ENCODE measurements around the gene CCK. TPM values are rescaled to one million over a fixed set of nuclear protein-coding genes. Genes with fewer than 3 reads are reported as not detected.

The CCK gene
- 1.0 and 1.7 TPM in 2 replicates for total RNA-seq (2012; rRNA removed)

GRCh38 chr3:42266085-42266484, at the start of gene CCK:
TSS of gene CCK (minus strand) at chr3:42266185. CDS start at chr3:42263630, 2,555 bp downstream.
- H3K36me3 ChIP-seq (ENCODE audit: insufficient read depth, low read length) = no peaks in the 10 kb centered on the region
- no peaks in the 10 kb centered on the region for H3K9me3 ChIP-seq (replicated peaks; ENCODE audit: low read length)
- no peak within 1 kb of the TSS for H3K9ac ChIP-seq (ENCODE audit: low read depth, low read length)
- no peak within 1 kb of the TSS for H3K4me3 ChIP-seq (ENCODE audit: low read length)
- H3K27me3 ChIP-seq (ENCODE audit: control insufficient read depth, insufficient read depth, low read length) = peaks cover 84% of the 10 kb centered on the region
- peaks cover 4% of the 10 kb centered on the region for H3K4me1 ChIP-seq (ENCODE audit: control insufficient read depth, insufficient read depth, low read length)
- H3K4me2 ChIP-seq (ENCODE audit: low read length) = no peak within 1 kb of the TSS

GRCh38 chr3:42314411-42314810, 48.4 kb upstream of the CCK start:
- H3K4me3 ChIP-seq (ENCODE audit: low read length) = no peak overlapping the region
- H3K9ac ChIP-seq (ENCODE audit: low read depth, low read length) = no peak overlapping the region
- H3K36me3 ChIP-seq (ENCODE audit: insufficient read depth, low read length) = no peaks in the 10 kb centered on the region
- no peaks in the 10 kb centered on the region for H3K9me3 ChIP-seq (replicated peaks; ENCODE audit: low read length)
- no peaks in the 10 kb centered on the region for H3K4me1 ChIP-seq (ENCODE audit: control insufficient read depth, insufficient read depth, low read length)
- H3K4me2 ChIP-seq (ENCODE audit: low read length) = no peak overlapping the region
- H3K27me3 ChIP-seq (ENCODE audit: control insufficient read depth, insufficient read depth, low read length) = no peaks in the 10 kb centered on the region

GRCh38 chr3:42308651-42309050, 42.7 kb upstream of the CCK start:
- Histone ChIP-seq H3K9me3 (replicated peaks; ENCODE audit: low read length) (no peaks in the 10 kb centered on the region), H3K36me3 (ENCODE audit: insufficient read depth, low read length) (no peaks in the 10 kb centered on the region), H3K4me2 (ENCODE audit: low read length) (no peak overlapping the region), H3K4me1 (ENCODE audit: control insufficient read depth, insufficient read depth, low read length) (no peaks in the 10 kb centered on the region), H3K4me3 (ENCODE audit: low read length) (no peak overlapping the region), H3K27me3 (ENCODE audit: control insufficient read depth, insufficient read depth, low read length) (peaks cover 4% of the 10 kb centered on the region), H3K9ac (ENCODE audit: low read depth, low read length) (no peak overlapping the region)

GRCh38 chr3:42306499-42306898, 40.5 kb upstream of the CCK start:
- H3K27me3 ChIP-seq (ENCODE audit: control insufficient read depth, insufficient read depth, low read length) = peaks cover 8% of the 10 kb centered on the region
- H3K9me3 ChIP-seq (replicated peaks; ENCODE audit: low read length) = no peaks in the 10 kb centered on the region
- no peak overlapping the region for H3K9ac ChIP-seq (ENCODE audit: low read depth, low read length)
- H3K4me1 ChIP-seq (ENCODE audit: control insufficient read depth, insufficient read depth, low read length) = no peaks in the 10 kb centered on the region
- H3K4me3 ChIP-seq (ENCODE audit: low read length) = no peak overlapping the region
- no peaks in the 10 kb centered on the region for H3K36me3 ChIP-seq (ENCODE audit: insufficient read depth, low read length)
- H3K4me2 ChIP-seq (ENCODE audit: low read length) = no peak overlapping the region

- Histone ChIP-seq H3K36me3 (ENCODE audit: insufficient read depth, low read length) (no peaks in the 10 kb centered on the region), H3K4me1 (ENCODE audit: control insufficient read depth, insufficient read depth, low read length) (no peaks in the 10 kb centered on the region), H3K27me3 (ENCODE audit: control insufficient read depth, insufficient read depth, low read length) (peaks cover 8% of the 10 kb centered on the region), H3K9ac (ENCODE audit: low read depth, low read length) (no peak overlapping the region), H3K4me2 (ENCODE audit: low read length) (no peak overlapping the region), H3K9me3 (replicated peaks; ENCODE audit: low read length) (no peaks in the 10 kb centered on the region), H3K4me3 (ENCODE audit: low read length) (no peak overlapping the region)
Measured at GRCh38 chr3:42302924-42303634, 37.1 kb upstream of the CCK start.

GRCh38 chr3:42301446-42302175, 35.6 kb upstream of the CCK start:
- no peaks in the 10 kb centered on the region for H3K36me3 ChIP-seq (ENCODE audit: insufficient read depth, low read length)
- no peaks in the 10 kb centered on the region for H3K4me1 ChIP-seq (ENCODE audit: control insufficient read depth, insufficient read depth, low read length)
- no peaks in the 10 kb centered on the region for H3K9me3 ChIP-seq (replicated peaks; ENCODE audit: low read length)
- peaks cover 8% of the 10 kb centered on the region for H3K27me3 ChIP-seq (ENCODE audit: control insufficient read depth, insufficient read depth, low read length)
- H3K9ac ChIP-seq (ENCODE audit: low read depth, low read length) = no peak overlapping the region
- H3K4me2 ChIP-seq (ENCODE audit: low read length) = no peak overlapping the region
- H3K4me3 ChIP-seq (ENCODE audit: low read length) = no peak overlapping the region

GRCh38 chr3:42300778-42301177, 34.8 kb upstream of the CCK start:
- Histone ChIP-seq H3K36me3 (ENCODE audit: insufficient read depth, low read length) (no peaks in the 10 kb centered on the region), H3K9ac (ENCODE audit: low read depth, low read length) (no peak overlapping the region), H3K9me3 (replicated peaks; ENCODE audit: low read length) (no peaks in the 10 kb centered on the region), H3K4me2 (ENCODE audit: low read length) (no peak overlapping the region), H3K27me3 (ENCODE audit: control insufficient read depth, insufficient read depth, low read length) (peaks cover 8% of the 10 kb centered on the region), H3K4me3 (ENCODE audit: low read length) (no peak overlapping the region), H3K4me1 (ENCODE audit: control insufficient read depth, insufficient read depth, low read length) (no peaks in the 10 kb centered on the region)

GRCh38 chr3:42300013-42300412, 34.0 kb upstream of the CCK start:
- no peaks in the 10 kb centered on the region for H3K36me3 ChIP-seq (ENCODE audit: insufficient read depth, low read length)
- peaks cover 9% of the 10 kb centered on the region for H3K27me3 ChIP-seq (ENCODE audit: control insufficient read depth, insufficient read depth, low read length)
- no peak overlapping the region for H3K4me3 ChIP-seq (ENCODE audit: low read length)
- H3K4me2 ChIP-seq (ENCODE audit: low read length) = no peak overlapping the region
- H3K9ac ChIP-seq (ENCODE audit: low read depth, low read length) = no peak overlapping the region
- H3K4me1 ChIP-seq (ENCODE audit: control insufficient read depth, insufficient read depth, low read length) = no peaks in the 10 kb centered on the region
- H3K9me3 ChIP-seq (replicated peaks; ENCODE audit: low read length) = no peaks in the 10 kb centered on the region

- Histone ChIP-seq H3K9me3 (replicated peaks; ENCODE audit: low read length) (no peaks in the 10 kb centered on the region), H3K36me3 (ENCODE audit: insufficient read depth, low read length) (no peaks in the 10 kb centered on the region), H3K4me2 (ENCODE audit: low read length) (no peak overlapping the region), H3K9ac (ENCODE audit: low read depth, low read length) (no peak overlapping the region), H3K27me3 (ENCODE audit: control insufficient read depth, insufficient read depth, low read length) (peaks cover 11% of the 10 kb centered on the region), H3K4me1 (ENCODE audit: control insufficient read depth, insufficient read depth, low read length) (no peaks in the 10 kb centered on the region), H3K4me3 (ENCODE audit: low read length) (no peak overlapping the region)
Measured at GRCh38 chr3:42298259-42298658, 32.3 kb upstream of the CCK start.

- Histone ChIP-seq H3K4me3 (ENCODE audit: low read length) (no peak overlapping the region), H3K36me3 (ENCODE audit: insufficient read depth, low read length) (no peaks in the 10 kb centered on the region), H3K9ac (ENCODE audit: low read depth, low read length) (no peak overlapping the region), H3K9me3 (replicated peaks; ENCODE audit: low read length) (no peaks in the 10 kb centered on the region), H3K4me1 (ENCODE audit: control insufficient read depth, insufficient read depth, low read length) (no peaks in the 10 kb centered on the region), H3K4me2 (ENCODE audit: low read length) (no peak overlapping the region), H3K27me3 (ENCODE audit: control insufficient read depth, insufficient read depth, low read length) (peaks cover 12% of the 10 kb centered on the region)
Measured at GRCh38 chr3:42292009-42292408, 26.0 kb upstream of the CCK start.

GRCh38 chr3:42290966-42291714, 25.2 kb upstream of the CCK start:
- Histone ChIP-seq H3K4me1 (ENCODE audit: control insufficient read depth, insufficient read depth, low read length) (no peaks in the 10 kb centered on the region), H3K4me2 (ENCODE audit: low read length) (no peak overlapping the region), H3K36me3 (ENCODE audit: insufficient read depth, low read length) (no peaks in the 10 kb centered on the region), H3K27me3 (ENCODE audit: control insufficient read depth, insufficient read depth, low read length) (peaks cover 12% of the 10 kb centered on the region), H3K4me3 (ENCODE audit: low read length) (no peak overlapping the region), H3K9ac (ENCODE audit: low read depth, low read length) (no peak overlapping the region), H3K9me3 (replicated peaks; ENCODE audit: low read length) (no peaks in the 10 kb centered on the region)

All from skeletal muscle satellite cell (primary cell).